ENCODE data around the gene RAB40A. TPM values are rescaled to one million over a fixed set of nuclear protein-coding genes. Genes with fewer than 3 reads are reported as not detected.

Gene RAB40A
- total and polyA plus RNA-seq, 3 donors from 2014 or later = 5.3 to 37.9 (median 29.5) TPM

DNA sequence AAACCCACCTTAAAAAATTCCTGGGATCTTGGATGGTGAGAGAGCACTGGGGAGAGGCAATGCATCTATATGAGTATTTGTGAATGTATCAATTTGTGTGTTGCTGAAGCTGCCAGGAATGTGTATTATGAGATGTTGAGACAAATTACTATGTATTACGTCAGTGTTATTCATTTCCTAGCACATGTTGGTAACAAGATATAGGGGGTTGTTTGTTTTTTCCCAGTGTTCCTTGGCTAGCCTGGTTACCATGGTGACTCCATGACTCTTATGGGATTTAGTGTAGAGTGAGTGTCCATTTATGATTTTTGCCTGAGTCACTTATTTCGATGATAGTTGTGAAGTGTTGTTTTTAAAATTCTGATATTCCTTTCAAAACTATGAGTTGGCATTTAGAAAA, 65.6 kb downstream of the RAB40A start:
- intact Hi-C loops (cut with DNase I; ENCODE audit: low total_unique reads) = no loop called here
- Histone ChIP-seq H3K9me3 (no peaks in the 10 kb centered on the region), H3K27ac (no peak overlapping the region), H3K4me3 (no peak overlapping the region), H3K27me3 (no peaks in the 10 kb centered on the region), H3K36me3 (ENCODE audit: low read depth, missing control alignments) (no peaks in the 10 kb centered on the region), H3K4me1 (no peaks in the 10 kb centered on the region)
- TF ChIP-seq, protein P1, sequence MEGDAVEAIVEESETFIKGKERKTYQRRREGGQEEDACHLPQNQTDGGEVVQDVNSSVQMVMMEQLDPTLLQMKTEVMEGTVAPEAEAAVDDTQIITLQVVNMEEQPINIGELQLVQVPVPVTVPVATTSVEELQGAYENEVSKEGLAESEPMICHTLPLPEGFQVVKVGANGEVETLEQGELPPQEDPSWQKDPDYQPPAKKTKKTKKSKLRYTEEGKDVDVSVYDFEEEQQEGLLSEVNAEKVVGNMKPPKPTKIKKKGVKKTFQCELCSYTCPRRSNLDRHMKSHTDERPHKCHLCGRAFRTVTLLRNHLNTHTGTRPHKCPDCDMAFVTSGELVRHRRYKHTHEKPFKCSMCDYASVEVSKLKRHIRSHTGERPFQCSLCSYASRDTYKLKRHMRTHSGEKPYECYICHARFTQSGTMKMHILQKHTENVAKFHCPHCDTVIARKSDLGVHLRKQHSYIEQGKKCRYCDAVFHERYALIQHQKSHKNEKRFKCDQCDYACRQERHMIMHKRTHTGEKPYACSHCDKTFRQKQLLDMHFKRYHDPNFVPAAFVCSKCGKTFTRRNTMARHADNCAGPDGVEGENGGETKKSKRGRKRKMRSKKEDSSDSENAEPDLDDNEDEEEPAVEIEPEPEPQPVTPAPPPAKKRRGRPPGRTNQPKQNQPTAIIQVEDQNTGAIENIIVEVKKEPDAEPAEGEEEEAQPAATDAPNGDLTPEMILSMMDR (IDR thresholded peaks at IDR 0.05) = no peak
- no peak for TF ChIP-seq POLR2A (IDR thresholded peaks at IDR 0.05)
- no peak for DNase-seq
- WGBS, 2 donors = 91 to 94% methylated on average over 2 of the region's 2 CpGs

Other genes with a start within 250 kb of the RAB40A start
- gene TCEAL5, start 242.7 kb downstream of the RAB40A start, total RNA-seq = 100 to 1,000 TPM in 1 of 2 donors, 10 to 100 TPM in 1; 89.1 to 103 TPM
- gene TCEAL5, start 242.7 kb downstream of the RAB40A start, polyA plus RNA-seq (ENCODE audit: insufficient read depth, low read depth, low replicate concordance) = 77.5 TPM
- gene BEX2, start 208.5 kb downstream of the RAB40A start, total RNA-seq = 100 to 1,000 TPM in 1 of 2 donors, 10 to 100 TPM in 1; 88.9 to 116 TPM
- 82.7 TPM for gene BEX2, start 208.5 kb downstream of the RAB40A start, polyA plus RNA-seq (ENCODE audit: insufficient read depth, low read depth, low replicate concordance)
- 1 to 10 TPM; 1.3 to 5.5 TPM for gene TCEAL7, start 189.2 kb downstream of the RAB40A start, total RNA-seq
- gene TCEAL7, start 189.2 kb downstream of the RAB40A start, polyA plus RNA-seq (ENCODE audit: insufficient read depth, low read depth, low replicate concordance) = 3.9 TPM
- 10 to 100 TPM; 99.4 to 99.7 TPM for gene TCEAL9, start 163.0 kb downstream of the RAB40A start, total RNA-seq
- 74.9 TPM for gene TCEAL9, start 163.0 kb downstream of the RAB40A start, polyA plus RNA-seq (ENCODE audit: insufficient read depth, low read depth, low replicate concordance)
- 100 to 1,000 TPM; 354 to 415 TPM for gene BEX3, start 143.0 kb downstream of the RAB40A start, total RNA-seq
- 289 TPM for gene BEX3, start 143.0 kb downstream of the RAB40A start, polyA plus RNA-seq (ENCODE audit: insufficient read depth, low read depth, low replicate concordance)
- 100 to 1,000 TPM; 132 to 149 TPM for gene TCEAL4, start 66.0 kb upstream of the RAB40A start, total RNA-seq
- gene TCEAL4, start 66.0 kb upstream of the RAB40A start, polyA plus RNA-seq (ENCODE audit: insufficient read depth, low read depth, low replicate concordance) = 62.6 TPM
- gene TCEAL3, start 88.5 kb upstream of the RAB40A start, total RNA-seq = 10 to 100 TPM; 56.7 to 65.8 TPM
- gene TCEAL3, start 88.5 kb upstream of the RAB40A start, polyA plus RNA-seq (ENCODE audit: insufficient read depth, low read depth, low replicate concordance) = 62.0 TPM
- 10 to 100 TPM; 63.6 to 83.9 TPM for gene TCEAL1, start 109.5 kb upstream of the RAB40A start, total RNA-seq
- gene TCEAL1, start 109.5 kb upstream of the RAB40A start, polyA plus RNA-seq (ENCODE audit: insufficient read depth, low read depth, low replicate concordance) = 30.9 TPM
- 100 to 1,000 TPM; 257 to 267 TPM for gene MORF4L2, start 167.2 kb upstream of the RAB40A start, total RNA-seq
- gene MORF4L2, start 167.2 kb upstream of the RAB40A start, polyA plus RNA-seq (ENCODE audit: insufficient read depth, low read depth, low replicate concordance) = 220 TPM
- 100 to 1,000 TPM in 1 of 2 donors, 10 to 100 TPM in 1; 10.8 to 110 TPM for gene TMEM31, start 191.4 kb upstream of the RAB40A start, total RNA-seq
- 51.9 TPM for gene TMEM31, start 191.4 kb upstream of the RAB40A start, polyA plus RNA-seq (ENCODE audit: insufficient read depth, low read depth, low replicate concordance)

All from testis (tissue), 3 donors.